HepG2 (cell line): ENCODE data around the gene RRP12. TPM values are rescaled to one million over a fixed set of nuclear protein-coding genes. Genes with fewer than 3 reads are reported as not detected.

Source experiments
- FUBP1 ChIP-seq: sonication (generic); formaldehyde crosslinking; IDR thresholded peaks from 2 replicates; pipeline ENCODE4 v1.5.1; 2020; ENCODE audit warnings: missing genetic modification reagents, mild to moderate bottlenecking, borderline replicate concordance
- GFI1 ChIP-seq: sonication (generic); formaldehyde crosslinking; IDR thresholded peaks from 2 replicates; pipeline ENCODE4 v1.5.0; 2020; ENCODE audit warnings: missing genetic modification reagents, mild to moderate bottlenecking, borderline replicate concordance
- KAT7 ChIP-seq: IDR thresholded peaks from 2 replicates; pipeline ENCODE4 v1.6.1; 2018; ENCODE audit warnings: borderline replicate concordance, missing compliant biosample characterization
- KLF13 ChIP-seq: sonication (generic); formaldehyde crosslinking; IDR thresholded peaks from 2 replicates; pipeline ENCODE4 v1.4.0; 2020; ENCODE audit warnings: mild to moderate bottlenecking, missing genetic modification reagents
- MAF1 ChIP-seq: sonication (generic); formaldehyde crosslinking; IDR thresholded peaks from 2 replicates; pipeline ENCODE4 v1.5.0; 2020; ENCODE audit warnings: missing genetic modification reagents, borderline replicate concordance
- SIX1 ChIP-seq: sonication (generic); formaldehyde crosslinking; IDR thresholded peaks from 2 replicates; pipeline ENCODE4 v1.4.0; 2020; ENCODE audit warnings: missing genetic modification reagents, borderline replicate concordance
- ZBTB25 ChIP-seq: IDR thresholded peaks from 2 replicates; pipeline ENCODE4 v1.6.1; 2018; ENCODE audit warnings: missing genetic modification reagents
- ZHX2 ChIP-seq, 2 experiments: sonication (generic) in 1 of 2; formaldehyde crosslinking in 1 of 2; IDR thresholded peaks; 2 replicates each; pipeline versions ENCODE4 v1.6.1 to v1.9.0; 2014 to 2022; ENCODE audit warnings: antibody characterized with exemption in 1 of 2, borderline replicate concordance in 1 of 2, inconsistent platforms in 1 of 2, low read depth in 1 of 2, missing genetic modification reagents in 1 of 2
- ZNF225 ChIP-seq: sonication (generic); formaldehyde crosslinking; IDR thresholded peaks from 2 replicates; pipeline ENCODE4 v1.4.0; 2020; ENCODE audit warnings: mild to moderate bottlenecking, missing genetic modification reagents
- ZNF354B ChIP-seq: sonication (generic); formaldehyde crosslinking; IDR thresholded peaks from 2 replicates; pipeline ENCODE4 v1.8.0; 2022; ENCODE audit warnings: mild to moderate bottlenecking, missing genetic modification reagents
- ZNF510 ChIP-seq: sonication (generic); formaldehyde crosslinking; IDR thresholded peaks from 2 replicates; pipeline ENCODE4 v1.4.0; 2020; ENCODE audit warnings: low read depth, mild to moderate bottlenecking, missing genetic modification reagents
- ZNF564 ChIP-seq: sonication (generic); formaldehyde crosslinking; IDR thresholded peaks from 2 replicates; pipeline ENCODE4 v1.8.1; 2023; ENCODE audit warnings: mild to moderate bottlenecking, missing genetic modification reagents
- ZNF609 ChIP-seq: sonication (generic); formaldehyde crosslinking; IDR thresholded peaks from 2 replicates; pipeline ENCODE4 v1.4.0; 2020; ENCODE audit warnings: mild to moderate bottlenecking, missing genetic modification reagents, borderline replicate concordance
- ZNF883 ChIP-seq: sonication (generic); formaldehyde crosslinking; IDR thresholded peaks from 2 replicates; pipeline ENCODE4 v1.5.1; 2020; ENCODE audit warnings: mild to moderate bottlenecking, missing genetic modification reagents; ENCODE audit errors: not compliant biosample characterization
- polyA plus RNA-seq, 8 experiments: library from polyadenylated mRNA; depleted of rRNA in 3 of 8; stranded (reverse) in 7 of 8; unstranded in 1 of 8; fragments of >200 nt; fragmentation: Illumina TruSeq in 4 of 8; extraction: Trizol in 4 of 8; gene quantifications; 2 replicates each; pipeline versions ENCODE4 v1.2.1 to v1.2.3, GENCODE V29; 2011 to 2016; ENCODE audit warnings: low read depth in 4 of 8, missing spikeins in 1 of 8, mixed read lengths in 1 of 8; ENCODE audit not compliant: insufficient read depth in 1 of 8
- total RNA-seq, 5 experiments: library from RNA; depleted of rRNA; stranded (reverse); fragments of >200 nt; fragmentation: Illumina TruSeq; extraction: Trizol; gene quantifications; 2 replicates each; pipeline ENCODE4 v1.2.3, GENCODE V29; 2016; ENCODE audit warnings: low read depth in 1 of 5

The RRP12 gene
- total and polyA plus RNA-seq, 2 of the 13 experiments (the other 11 are each of a cell fraction or from before 2014, with no cell fraction given) = 13.2 to 39.4 TPM

DNA sequence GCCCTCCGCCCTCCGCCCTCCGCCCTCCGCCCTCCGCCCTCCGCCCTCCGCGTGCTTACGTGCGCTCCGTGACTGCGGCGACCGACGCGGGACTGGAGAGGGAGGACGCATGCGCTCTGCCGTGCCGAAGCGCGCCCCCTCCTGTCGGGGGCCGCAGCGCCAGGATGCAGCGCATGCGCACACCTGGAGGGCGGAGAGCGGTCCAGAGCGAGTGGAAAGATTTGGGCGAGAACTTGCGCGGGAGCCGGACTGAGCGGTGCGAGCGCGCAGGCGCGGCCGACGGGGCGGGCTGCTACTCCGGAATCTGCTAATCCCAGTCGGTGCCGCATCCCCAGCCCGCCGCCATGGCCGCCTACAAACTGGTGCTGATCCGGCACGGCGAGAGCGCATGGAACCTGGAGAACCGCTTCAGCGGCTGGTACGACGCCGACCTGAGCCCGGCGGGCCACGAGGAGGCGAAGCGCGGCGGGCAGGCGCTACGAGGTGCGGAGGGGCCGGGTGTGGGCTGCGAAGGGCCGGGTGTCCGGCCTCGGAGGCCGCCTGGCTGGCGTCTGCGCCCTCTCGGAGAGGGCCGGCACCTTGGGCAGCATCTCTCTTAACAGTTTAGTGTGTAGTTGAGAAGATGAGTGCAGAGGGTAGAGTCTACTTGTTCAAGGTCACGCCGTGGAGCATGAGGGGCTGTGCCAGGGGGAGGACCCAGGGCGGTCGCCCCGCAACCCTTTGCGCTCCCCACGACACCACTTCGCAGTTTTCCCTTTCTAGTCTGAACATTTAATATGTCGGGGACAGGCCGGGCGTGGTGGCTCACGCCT lies 25.0 kb upstream of the RRP12 start, which contains the start of gene PGAM1 (continued):
- TF ChIP-seq GFI1 (CRISPR knock-in tag) (no peak), SIX1 (CRISPR knock-in tag) (no peak), FUBP1 (CRISPR knock-in tag) (no peak), ZNF510 (CRISPR knock-in tag) (no peak), KLF13 (no peak), ZNF883 (peak; percentile 86), MAF1 (CRISPR knock-in tag) (no peak), ZNF225 (CRISPR knock-in tag) (no peak), ZBTB25 (CRISPR knock-in tag) (peak; percentile 97), ZHX2 (IDR thresholded peaks at IDR 0.05; ENCODE audit: low read depth) (no peak), ZHX2 (CRISPR knock-in tag; IDR thresholded peaks at IDR 0.05; ENCODE audit: borderline replicate concordance) (no peak), ZNF609 (CRISPR knock-in tag) (no peak), ZNF354B (no peak), KAT7 (CRISPR knock-in tag) (peak; percentile 53; the same call in 1 of the 2 replicates), ZNF564 (CRISPR knock-in tag) (no peak)
